ENCODE data around the gene ACTL7B.

DNA sequence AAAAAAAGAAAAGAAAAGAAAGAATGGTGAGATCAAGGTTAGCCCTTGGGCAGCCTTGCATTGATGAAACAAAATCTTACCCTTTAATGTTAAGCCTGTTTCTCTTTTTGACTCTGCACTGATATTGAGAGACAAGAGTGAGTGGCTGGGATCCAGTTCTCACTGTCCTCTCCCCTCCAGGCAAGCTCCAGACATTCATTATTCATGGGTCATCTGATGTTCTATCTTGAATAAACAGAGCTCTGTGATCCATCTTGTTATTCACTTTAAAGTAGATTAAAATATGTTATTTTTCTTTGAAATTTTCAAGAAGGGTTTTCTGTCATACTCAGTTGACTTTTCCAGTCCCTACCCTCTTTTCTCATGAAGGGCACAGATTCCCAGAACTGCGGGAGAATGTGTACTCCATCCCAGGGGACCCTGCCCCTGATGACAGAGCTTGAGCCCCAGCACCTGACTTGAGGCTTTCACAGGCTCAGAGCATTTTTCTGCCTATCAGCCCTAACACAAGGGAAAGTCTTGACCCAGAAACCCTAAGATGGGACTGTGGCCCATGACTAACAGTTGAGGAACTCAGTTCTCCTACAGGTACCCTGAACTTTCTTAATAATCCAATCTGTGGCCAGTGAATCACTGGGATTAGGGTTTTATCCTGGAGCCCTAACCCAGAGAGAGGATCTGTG lies 24.1 kb downstream of the ACTL7B start:
- TF ChIP-seq CTCF (conservative IDR thresholded peaks at IDR 0.05) (no peak), EZH2 (IDR thresholded peaks at IDR 0.05; ENCODE audit: low read depth) (no peak)
